AG09309 (cell line): Measurements from ENCODE around the gene VPS52.

Experiments
- DNase-seq: peaks from one replicate; pipeline ENCODE4 v3.0.0-alpha.2; 2010; ENCODE audit warnings: low read depth
- H3K4me3 ChIP-seq: 2 replicates; pipeline ENCODE4 v1.5.1; 2011; ENCODE audit warnings: mild to moderate bottlenecking, low read depth, low read length, moderate library complexity; ENCODE audit not compliant: control insufficient read depth
- CTCF ChIP-seq: IDR thresholded peaks from 2 replicates; pipeline ENCODE4 v1.5.1; 2011; ENCODE audit warnings: mild to moderate bottlenecking, low read depth, low read length, inconsistent platforms; ENCODE audit not compliant: insufficient read depth, control insufficient read depth; ENCODE audit errors: missing control alignments

VPS52 gene

DNA sequence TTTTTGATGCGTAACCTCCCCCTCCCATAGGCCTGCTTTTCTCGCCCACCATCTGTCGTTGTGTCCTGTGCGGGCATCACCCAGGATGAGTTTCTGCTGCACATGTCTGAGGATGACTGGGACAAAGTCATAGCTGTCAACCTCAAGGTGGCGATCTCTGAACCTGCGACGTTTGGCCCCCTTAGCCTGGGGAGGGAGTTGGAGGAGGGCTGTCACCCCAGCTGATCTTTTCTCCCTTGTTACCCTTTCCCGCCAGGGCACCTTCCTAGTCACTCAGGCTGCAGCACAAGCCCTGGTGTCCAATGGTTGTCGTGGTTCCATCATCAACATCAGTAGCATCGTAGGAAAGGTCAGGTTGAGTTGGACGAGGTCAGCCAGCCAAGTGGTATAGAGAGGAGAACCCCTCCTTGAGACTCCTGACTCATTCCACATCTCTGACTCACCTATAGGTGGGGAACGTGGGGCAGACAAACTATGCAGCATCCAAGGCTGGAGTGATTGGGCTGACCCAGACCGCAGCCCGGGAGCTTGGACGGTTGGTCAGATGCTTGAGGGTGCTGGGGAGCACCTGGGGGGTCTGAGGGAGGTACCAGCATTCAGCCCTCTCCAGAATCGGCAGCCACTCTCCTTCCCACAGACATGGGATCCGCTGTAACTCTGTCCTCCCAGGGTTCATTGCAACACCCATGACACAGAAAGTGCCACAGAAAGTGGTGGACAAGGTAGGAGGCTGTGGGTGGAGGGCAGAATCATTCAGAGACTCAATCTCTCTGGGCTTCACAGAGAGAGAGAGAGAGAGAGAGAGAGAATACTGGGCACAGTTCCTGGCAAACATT is 66.3 kb downstream of the VPS52 start:
- no peak overlapping the region for H3K4me3 ChIP-seq
- no peak for DNase-seq
- no peak for TF ChIP-seq CTCF

- no peak for TF ChIP-seq CTCF
- peak; percentile 45 for DNase-seq
- H3K4me3 ChIP-seq = peak within 1 kb of the TSS; percentile 51
These were observed 67.1 kb downstream of the VPS52 start, which contains the start of gene HSD17B8 for GRCh38 chr6:33204415-33205190. Gene HSD17B8 (plus strand): TSS chr6:33204655. CDS start chr6:33204669, 14 bp downstream.

- DNase-seq = no peak
- H3K4me3 ChIP-seq = no peak overlapping the region; the same call in 1 of the 2 replicates
- no peak for TF ChIP-seq CTCF
These were observed 67.6 kb downstream of the VPS52 start for GRCh38 chr6:33204165-33204414.

DNA sequence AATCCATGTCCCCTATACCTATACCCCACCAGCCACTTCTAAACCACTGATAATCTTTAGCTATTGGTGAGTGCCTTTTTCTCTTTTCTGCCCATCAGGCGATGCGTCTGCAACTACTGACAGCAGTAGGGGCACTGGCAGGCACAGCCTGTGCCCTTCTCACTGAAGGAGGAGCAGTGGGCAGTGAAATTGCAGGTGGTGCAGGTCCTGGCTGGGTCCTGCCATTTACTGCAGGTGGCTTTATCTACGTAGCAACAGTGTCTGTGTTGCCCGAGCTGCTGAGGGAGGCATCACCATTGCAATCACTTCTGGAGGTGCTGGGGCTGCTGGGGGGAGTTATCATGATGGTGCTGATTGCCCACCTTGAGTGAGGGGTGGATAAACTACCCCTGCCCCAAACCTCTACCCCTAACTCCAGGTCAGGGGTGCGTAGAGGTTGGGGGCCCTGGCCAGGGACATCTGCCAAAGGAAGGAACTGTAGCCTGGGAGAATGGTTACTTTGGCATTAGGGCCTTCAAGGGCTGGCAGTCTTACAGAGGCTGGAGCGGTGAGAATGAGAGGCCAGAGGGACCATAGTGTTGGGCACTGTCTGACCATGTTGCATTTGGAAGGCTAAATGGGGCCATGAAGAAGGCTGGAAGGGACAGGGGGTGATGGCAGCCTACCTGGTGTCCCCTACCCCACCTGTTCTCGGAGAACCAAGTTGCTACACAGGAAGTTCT is 68.1 kb downstream of the VPS52 start:
- DNase-seq = no peak
- H3K4me3 ChIP-seq = no peak overlapping the region; the same call in 1 of the 2 replicates
- TF ChIP-seq CTCF = no peak

DNA sequence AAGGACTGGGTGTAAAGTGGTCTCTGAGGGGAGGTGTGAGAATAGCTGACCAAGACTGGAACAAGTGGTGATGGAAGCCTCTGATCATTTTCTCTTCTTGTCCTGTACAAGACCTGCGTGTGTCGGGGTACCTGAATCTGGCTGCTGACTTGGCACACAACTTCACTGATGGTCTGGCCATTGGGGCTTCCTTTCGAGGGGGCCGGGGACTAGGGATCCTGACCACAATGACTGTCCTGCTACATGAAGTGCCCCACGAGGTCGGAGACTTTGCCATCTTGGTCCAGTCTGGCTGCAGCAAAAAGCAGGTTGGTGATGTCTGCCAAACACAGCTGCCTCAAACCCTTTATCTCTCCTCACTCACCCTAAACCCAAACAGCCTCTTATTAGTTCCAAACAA is 68.9 kb downstream of the VPS52 start:
- no peak for DNase-seq
- no peak for TF ChIP-seq CTCF
- H3K4me3 ChIP-seq = no peak overlapping the region; the same call in 1 of the 2 replicates

GRCh38 chr6:33201935-33202334 is 69.7 kb downstream of the VPS52 start:
- no peak for TF ChIP-seq CTCF
- peak overlapping the region; percentile 90 for H3K4me3 ChIP-seq

More at GRCh38 chr6:33201935-33202334, 69.7 kb downstream of the VPS52 start:
- DNase-seq = no peak
